OCI-LY7 (cell line): Measurements from ENCODE around the gene SLC6A17. TPM values are rescaled to one million over a fixed set of nuclear protein-coding genes. Genes with fewer than 3 reads are reported as not detected.

Experiments
- BruUV-seq: library from RNA; stranded (reverse); fragments of 400-500 nt; replicated peaks from 2 replicates; lab custom pipeline; 2021; lab: Mats Ljungman, UMichigan
- CTCF ChIA-PET: fragments of 300-600 bp; sonication (Branson Sonifier 250); formaldehyde crosslinking; loops from one replicate; lab custom pipeline; 2022; ENCODE audit warnings: antibody characterized with exemption; ENCODE audit not compliant: unreplicated experiment; lab: Charles Lee
- POLR2A ChIA-PET: fragments of 300-600 bp; sonication (Branson Sonifier 250); formaldehyde crosslinking; loops from one replicate; lab custom pipeline; 2022; ENCODE audit warnings: antibody characterized with exemption; lab: Charles Lee
- DNase-seq: peaks from one replicate; pipeline ENCODE4 v3.0.0-alpha.2; 2015; ENCODE audit warnings: low spot score
- H2AFZ ChIP-seq: fragments of 200-600 bp; sonication (generic), shearing (Covaris generic); 2 replicates; pipeline ENCODE4 v1.6.1; 2014; ENCODE audit warnings: mild to moderate bottlenecking, antibody characterized with exemption, low read length, moderate library complexity
- H3K27ac ChIP-seq: fragments of 200-600 bp; sonication (generic); 2 replicates; pipeline ENCODE4 v1.5.1; 2014; ENCODE audit warnings: mixed run types, low read depth, mild to moderate bottlenecking, moderate library complexity, low read length, inconsistent platforms; ENCODE audit not compliant: poor library complexity, severe bottlenecking
- H3K36me3 ChIP-seq: fragments of 200-600 bp; sonication (generic); 2 replicates; pipeline ENCODE4 v1.6.1; 2014; ENCODE audit warnings: mild to moderate bottlenecking, antibody characterized with exemption, low read length, moderate library complexity, mixed read lengths; ENCODE audit not compliant: insufficient read depth
- H3K4me1 ChIP-seq: fragments of 200-600 bp; sonication (generic); 2 replicates; pipeline ENCODE4 v1.5.1; 2014; ENCODE audit warnings: mild to moderate bottlenecking, low read length; ENCODE audit not compliant: insufficient read depth, poor library complexity, severe bottlenecking
- H3K4me2 ChIP-seq: fragments of 200-600 bp; sonication (generic); 2 replicates; pipeline ENCODE4 v1.6.1; 2014; ENCODE audit warnings: mild to moderate bottlenecking, low read length
- H3K4me3 ChIP-seq: fragments of 200-600 bp; sonication (generic); 2 replicates; pipeline ENCODE4 v1.5.1; 2014; ENCODE audit warnings: mild to moderate bottlenecking, low read depth, low read length; ENCODE audit not compliant: poor library complexity, severe bottlenecking
- H3K79me2 ChIP-seq: fragments of 200-600 bp; sonication (generic); 2 replicates; pipeline ENCODE4 v1.6.1; 2016; ENCODE audit warnings: low read depth, mild to moderate bottlenecking, low read length, moderate library complexity, mixed read lengths; ENCODE audit not compliant: insufficient read depth
- H3K9me2 ChIP-seq: fragments of 200-600 bp; sonication (generic); 2 replicates; pipeline ENCODE4 v1.6.1; 2016; ENCODE audit warnings: mild to moderate bottlenecking, low read length, mixed read lengths; ENCODE audit not compliant: insufficient read depth
- H3K9me3 ChIP-seq: fragments of 200-600 bp; sonication (generic); 2 replicates; pipeline ENCODE4 v1.6.1; 2014; ENCODE audit warnings: mild to moderate bottlenecking, mixed run types, low read length, mixed read lengths
- H4K20me1 ChIP-seq: fragments of 200-600 bp; sonication (generic); 2 replicates; pipeline ENCODE4 v1.6.1; 2014; ENCODE audit warnings: mild to moderate bottlenecking, antibody characterized with exemption, low read length, moderate library complexity, mixed read lengths; ENCODE audit not compliant: insufficient read depth
- CTCF ChIP-seq: fragments of 200-600 bp; sonication (generic); conservative IDR thresholded peaks from 2 replicates; pipeline ENCODE4 v1.5.1; 2014; ENCODE audit warnings: mild to moderate bottlenecking, antibody characterized with exemption, low read length, moderate library complexity, mixed read lengths
- EZH2phosphoT487 ChIP-seq: fragments of 200-600 bp; sonication (generic); IDR thresholded peaks from 2 replicates; pipeline ENCODE4 v1.6.1; 2018; ENCODE audit warnings: low read depth, borderline replicate concordance, mild to moderate bottlenecking, mixed run types, antibody characterized with exemption, low read length, moderate library complexity, mixed read lengths
- intact Hi-C: fragments of 100-400 bp; cut with micrococcal nuclease; formaldehyde crosslinking; loops from one replicate; pipeline ENCODE4 v1.10.0; 2022; ENCODE audit not compliant: unreplicated experiment
- total RNA-seq, 2 experiments: library from RNA; depleted of rRNA in 1 of 2; stranded (reverse); fragments of >200 nt in 1 of 2; shearing (Covaris generic) in 1 of 2; gene quantifications; 2 replicates each; pipeline ENCODE4 v1.2.3, GENCODE V29; 2014 to 2022

SLC6A17 gene
- total RNA-seq, 2 experiments from 2014 or later, result not detected

DNA sequence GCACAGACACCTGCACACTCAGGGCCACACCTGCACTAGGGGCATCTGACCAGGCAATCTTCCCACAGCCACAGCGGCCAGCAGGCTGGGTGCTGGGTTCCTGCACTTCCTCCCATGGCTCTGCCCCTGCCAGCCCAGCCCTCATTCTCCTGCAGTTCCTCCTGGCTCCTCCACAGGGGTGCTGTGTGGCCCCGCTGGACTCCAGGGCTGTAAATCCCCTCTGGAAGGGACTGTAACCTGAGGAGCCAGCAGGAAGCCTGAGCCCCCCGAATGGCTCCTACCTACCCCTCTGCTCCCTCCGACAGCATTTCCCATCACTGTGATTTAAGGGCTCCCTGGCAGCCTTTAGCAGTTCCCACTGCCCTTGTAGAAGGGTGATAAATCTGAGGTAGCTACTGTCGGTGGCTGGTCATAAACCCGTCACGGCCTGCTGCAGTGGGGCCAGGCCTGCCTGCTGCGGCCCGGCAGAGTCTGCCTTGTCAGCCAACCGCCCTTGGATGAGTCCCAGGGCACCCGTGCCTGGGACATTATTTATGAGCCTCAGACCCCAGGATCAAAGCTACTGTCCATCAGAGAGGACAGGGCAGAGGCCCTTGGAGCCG, 29.2 kb upstream of the SLC6A17 start:
- no peaks in the 10 kb centered on the region for H4K20me1 ChIP-seq
- no TSS peak for BruUV-seq

DNA sequence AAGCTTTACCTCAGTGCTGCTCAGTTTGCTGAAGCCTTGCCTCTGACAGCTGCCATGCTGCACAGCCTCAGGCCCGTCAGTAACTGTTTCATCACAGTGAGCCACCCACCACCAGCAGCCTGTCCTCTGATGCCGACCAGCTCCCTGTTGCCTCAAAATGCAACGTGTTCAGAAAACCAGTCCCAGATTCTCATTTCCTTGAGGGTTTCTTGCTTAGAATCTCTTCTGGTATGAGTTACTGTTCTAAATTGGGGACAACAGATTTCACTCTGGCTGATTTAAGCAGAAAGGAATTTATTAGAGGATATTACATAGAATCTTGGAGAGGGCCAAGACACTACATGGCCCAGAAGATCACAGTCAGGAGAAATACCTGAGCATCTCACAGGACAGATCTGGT, 27.1 kb upstream of the SLC6A17 start:
- no peaks in the 10 kb centered on the region for H4K20me1 ChIP-seq
- TF ChIP-seq EZH2phosphoT487, result no peak
- H3K36me3 ChIP-seq, result no peaks in the 10 kb centered on the region
- H2AFZ ChIP-seq, result no peak overlapping the region
- no peak overlapping the region for H3K4me2 ChIP-seq
- ChIA-PET POLR2A (no interaction called here), CTCF (no interaction called here)
- no TSS peak for BruUV-seq
- no peaks in the 10 kb centered on the region for H3K4me1 ChIP-seq
- H3K9me3 ChIP-seq, result no peaks in the 10 kb centered on the region
- H3K9me2 ChIP-seq, result no peaks in the 10 kb centered on the region
- intact Hi-C loops, result no loop called here
- no peak overlapping the region for H3K4me3 ChIP-seq
- H3K79me2 ChIP-seq, result no peaks in the 10 kb centered on the region
- H3K27ac ChIP-seq, result no peak overlapping the region
- DNase-seq, result no peak

More for the DNA sequence above, 29.2 kb upstream of the SLC6A17 start:
- DNase-seq, result no peak
- no peak overlapping the region for H3K27ac ChIP-seq
- ChIA-PET POLR2A (no interaction called here), CTCF (no interaction called here)
- H3K4me2 ChIP-seq, result no peak overlapping the region
- H3K9me3 ChIP-seq, result no peaks in the 10 kb centered on the region
- no peaks in the 10 kb centered on the region for H3K79me2 ChIP-seq
- H3K4me3 ChIP-seq, result no peak overlapping the region
- TF ChIP-seq EZH2phosphoT487 (no peak), CTCF (no peak)
- no peaks in the 10 kb centered on the region for H3K4me1 ChIP-seq
- intact Hi-C loops, result no loop called here
- no peak overlapping the region for H2AFZ ChIP-seq
- no peaks in the 10 kb centered on the region for H3K9me2 ChIP-seq
- no peaks in the 10 kb centered on the region for H3K36me3 ChIP-seq

GRCh38 chr1:110125810-110126209, 24.5 kb upstream of the SLC6A17 start:
- CTCF ChIA-PET, result no interaction called here
- BruUV-seq, result no TSS peak
- no peak overlapping the region for H2AFZ ChIP-seq
- no peak overlapping the region for H3K4me3 ChIP-seq
- no peaks in the 10 kb centered on the region for H3K9me3 ChIP-seq
- POLR2A ChIA-PET, result interaction anchor here (0.6 kb wide), 1 partner anchor 278 kb away, joined by 5 read pairs; no protein-coding TSS in a partner anchor
- no peak overlapping the region for H3K4me2 ChIP-seq
- DNase-seq, result no peak
- H3K36me3 ChIP-seq, result no peaks in the 10 kb centered on the region
- H3K27ac ChIP-seq, result no peak overlapping the region
- H3K9me2 ChIP-seq, result no peaks in the 10 kb centered on the region
- intact Hi-C loops, result no loop called here
- no peak for TF ChIP-seq EZH2phosphoT487
- TF ChIP-seq CTCF, result no peak
- H3K79me2 ChIP-seq, result no peaks in the 10 kb centered on the region
- no peaks in the 10 kb centered on the region for H4K20me1 ChIP-seq
- no peaks in the 10 kb centered on the region for H3K4me1 ChIP-seq
